Measurements from ENCODE around the gene VEGFC.

- TF ChIP-seq POLR2A (IDR thresholded peaks at IDR 0.05; ENCODE audit: low read depth, low read length) (no peak), POLR2AphosphoS5 (IDR thresholded peaks at IDR 0.05; ENCODE audit: low read depth, low read length) (no peak), POU2F2 (IDR thresholded peaks at IDR 0.05; ENCODE audit: low read depth, low read length) (no peak), SPI1 (IDR thresholded peaks at IDR 0.05; ENCODE audit: low read depth, low read length) (no peak), TAF1 (IDR thresholded peaks at IDR 0.05; ENCODE audit: low read depth, low read length) (no peak)
Observed at GRCh38 chr4:176745902-176746301, 46.8 kb downstream of the VEGFC start.

All from GM12891 (cell line).